ENCODE measurements around the gene S100A5.

The S100A5 gene

GRCh38 chr1:153515504-153516394 lies 25.0 kb downstream of the S100A5 start:
- in situ Hi-C loops (cut with MboI; ENCODE audit: low sequenced_read_pairs), result loop anchor here (10.0 kb wide), 2 partner anchors 49 to 469 kb away; partner anchors contain the start of genes RAB13 and S100A2

- in situ Hi-C loops (cut with MboI; ENCODE audit: low sequenced_read_pairs), result loop anchor here (10.0 kb wide), 2 partner anchors 51 to 471 kb away; partner anchors contain the start of genes RAB13 and S100A2
Observed at GRCh38 chr1:153513666-153514065, 27.1 kb downstream of the S100A5 start.

GRCh38 chr1:153513023-153513422 lies 27.7 kb downstream of the S100A5 start:
- in situ Hi-C loops (cut with MboI; ENCODE audit: low sequenced_read_pairs), result loop anchor here (10.0 kb wide), 2 partner anchors 52 to 472 kb away; partner anchors contain the start of genes RAB13 and S100A2

- in situ Hi-C loops (cut with MboI; ENCODE audit: low sequenced_read_pairs), result loop anchor here (10.0 kb wide), 2 partner anchors 54 to 474 kb away; partner anchors contain the start of genes RAB13 and S100A2
Observed at GRCh38 chr1:153510984-153511410, 29.7 kb downstream of the S100A5 start.

- in situ Hi-C loops (cut with MboI; ENCODE audit: low sequenced_read_pairs), result loop anchor here (10.0 kb wide), 3 partner anchors 55 to 475 kb away; partner anchors contain the start of genes RAB13 and S100A2
Observed at GRCh38 chr1:153509729-153510354, 30.9 kb downstream of the S100A5 start.

- in situ Hi-C loops (cut with MboI; ENCODE audit: low sequenced_read_pairs), result loop anchor here (10.0 kb wide), 1 partner anchor 226 kb away; no protein-coding TSS in a partner anchor
Observed at GRCh38 chr1:153509036-153509435, 31.7 kb downstream of the S100A5 start.

GRCh38 chr1:153507926-153508583 lies 32.7 kb downstream of the S100A5 start:
- in situ Hi-C loops (cut with MboI; ENCODE audit: low sequenced_read_pairs), result loop anchor here (10.0 kb wide), 1 partner anchor 227 kb away; no protein-coding TSS in a partner anchor

GRCh38 chr1:153506831-153507413 lies 33.8 kb downstream of the S100A5 start:
- in situ Hi-C loops (cut with MboI; ENCODE audit: low sequenced_read_pairs), result loop anchor here (10.0 kb wide), 1 partner anchor 228 kb away; no protein-coding TSS in a partner anchor

- in situ Hi-C loops (cut with MboI; ENCODE audit: low sequenced_read_pairs), result loop anchor here (10.0 kb wide), 1 partner anchor 228 kb away; no protein-coding TSS in a partner anchor
Observed at GRCh38 chr1:153506386-153506785, 34.3 kb downstream of the S100A5 start.

- in situ Hi-C loops (cut with MboI; ENCODE audit: low sequenced_read_pairs), result loop anchor here (10.0 kb wide), 1 partner anchor 229 kb away; no protein-coding TSS in a partner anchor
Observed at GRCh38 chr1:153505576-153505975, 35.2 kb downstream of the S100A5 start.

GRCh38 chr1:153503766-153504165 lies 37.0 kb downstream of the S100A5 start:
- in situ Hi-C loops (cut with MboI; ENCODE audit: low sequenced_read_pairs), result loop anchor here (10.0 kb wide), 1 partner anchor 231 kb away; no protein-coding TSS in a partner anchor

- in situ Hi-C loops (cut with MboI; ENCODE audit: low sequenced_read_pairs), result loop anchor here (5.0 kb wide), 1 partner anchor 146 kb away; no protein-coding TSS in a partner anchor
Observed at GRCh38 chr1:153498746-153499145, 42.0 kb downstream of the S100A5 start.

- in situ Hi-C loops (cut with MboI; ENCODE audit: low sequenced_read_pairs), result loop anchor here (5.0 kb wide), 1 partner anchor 143 kb away; no protein-coding TSS in a partner anchor
Observed at GRCh38 chr1:153495536-153495935, 45.2 kb downstream of the S100A5 start.

- in situ Hi-C loops (cut with MboI; ENCODE audit: low sequenced_read_pairs), result loop anchor here (5.0 kb wide), 1 partner anchor 143 kb away; no protein-coding TSS in a partner anchor
Observed at GRCh38 chr1:153494976-153495535, 45.7 kb downstream of the S100A5 start.

- in situ Hi-C loops (cut with MboI; ENCODE audit: low sequenced_read_pairs), result no loop called here
Observed at GRCh38 chr1:153493343-153493960, 47.3 kb downstream of the S100A5 start.

GRCh38 chr1:153490272-153491051 lies 50.3 kb downstream of the S100A5 start:
- in situ Hi-C loops (cut with MboI; ENCODE audit: low sequenced_read_pairs), result no loop called here

- in situ Hi-C loops (cut with MboI; ENCODE audit: low sequenced_read_pairs), result no loop called here
Observed at GRCh38 chr1:153488731-153489130, 52.0 kb downstream of the S100A5 start.

- in situ Hi-C loops (cut with MboI; ENCODE audit: low sequenced_read_pairs), result no loop called here
Observed at GRCh38 chr1:153487707-153488106, 53.0 kb downstream of the S100A5 start.

Data from HL-60/S4 (cell line).